HPDE6-E6E7 (cell line): ENCODE results near the gene CPT1B.

Source experiments
- DNase-seq: peaks from one replicate; pipeline ENCODE4 v3.0.0; 2011; ENCODE audit warnings: missing footprints; ENCODE audit errors: extremely low spot score

CPT1B gene

GRCh38 chr22:50570861-50571260, 7.4 kb downstream of the CPT1B start:
- no peak for DNase-seq

DNA sequence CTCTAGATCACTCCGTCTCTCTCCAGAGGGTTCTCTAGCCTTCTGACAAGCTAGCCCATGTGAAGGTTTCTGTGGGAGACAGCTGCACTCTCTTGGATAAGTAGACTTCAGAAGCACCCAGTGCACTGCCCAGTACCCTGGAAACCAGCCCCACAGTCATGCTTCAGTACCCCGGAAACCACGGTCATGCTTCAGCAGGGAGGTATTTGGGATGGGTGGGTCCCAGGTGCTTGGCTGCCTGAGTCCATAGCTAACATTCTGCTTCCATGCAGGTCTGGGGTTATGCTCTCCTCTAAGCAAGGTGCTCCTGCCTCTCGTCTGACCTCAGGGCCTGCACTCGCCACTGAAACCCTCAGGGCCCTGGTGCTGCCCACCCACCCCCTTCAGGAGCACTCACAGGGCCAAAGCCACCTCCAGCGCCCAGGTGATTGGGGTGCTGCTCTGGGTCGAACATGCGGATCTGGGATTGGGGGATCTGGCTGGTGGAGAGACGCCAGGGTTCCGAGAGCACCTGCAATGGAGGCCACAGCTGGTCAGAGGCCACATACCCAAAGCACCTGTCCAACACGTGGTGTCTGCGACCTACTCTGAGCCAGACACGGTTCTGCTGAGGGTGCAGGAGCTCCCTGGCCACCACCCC, 8.2 kb downstream of the CPT1B start:
- no peak for DNase-seq

DNA sequence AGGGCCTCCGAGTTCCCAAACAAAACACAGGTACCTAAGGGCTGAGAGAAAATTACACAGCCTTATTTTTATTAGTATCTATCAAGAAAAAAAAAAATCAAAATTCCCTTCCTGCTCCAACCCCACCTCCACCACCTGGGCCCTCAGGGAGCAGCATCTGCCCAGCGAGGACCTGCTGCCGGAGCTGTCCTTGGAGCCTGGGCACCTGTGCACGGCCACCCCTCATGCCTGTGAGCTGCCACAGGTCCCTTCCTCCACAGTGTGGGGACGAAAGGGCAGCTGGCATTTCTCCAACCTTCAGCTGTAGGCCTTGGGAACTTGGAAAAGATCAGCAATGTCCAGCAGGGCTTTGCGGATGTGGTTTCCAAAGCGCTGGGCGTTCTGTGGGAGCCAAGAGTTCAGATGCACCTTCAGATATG, 9.2 kb downstream of the CPT1B start:
- no peak for DNase-seq

DNA sequence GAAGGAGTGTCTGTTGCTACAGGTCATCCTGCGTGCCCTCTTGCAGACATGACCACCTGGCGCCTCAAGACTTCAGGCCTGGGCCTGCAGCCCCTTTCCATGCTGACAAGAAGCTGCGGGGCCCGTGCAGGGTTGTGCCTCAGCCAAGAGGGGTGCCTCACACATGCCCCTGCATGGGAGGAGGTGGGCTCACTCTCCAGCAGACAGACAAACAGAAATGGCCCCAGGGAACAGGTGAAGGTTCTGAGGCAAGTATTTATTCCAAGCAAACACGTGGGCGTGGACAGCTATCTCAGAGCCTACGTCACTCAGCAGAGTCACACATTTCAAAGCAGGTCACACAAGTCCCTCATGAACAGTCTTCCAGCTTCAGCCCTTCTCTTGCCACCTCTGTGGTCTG, 9.6 kb downstream of the CPT1B start:
- no peak for DNase-seq

- no peak for DNase-seq
Observed at GRCh38 chr22:50567721-50568252, 10.4 kb downstream of the CPT1B start.

GRCh38 chr22:50564289-50564688, 13.9 kb downstream of the CPT1B start:
- no peak for DNase-seq

DNA sequence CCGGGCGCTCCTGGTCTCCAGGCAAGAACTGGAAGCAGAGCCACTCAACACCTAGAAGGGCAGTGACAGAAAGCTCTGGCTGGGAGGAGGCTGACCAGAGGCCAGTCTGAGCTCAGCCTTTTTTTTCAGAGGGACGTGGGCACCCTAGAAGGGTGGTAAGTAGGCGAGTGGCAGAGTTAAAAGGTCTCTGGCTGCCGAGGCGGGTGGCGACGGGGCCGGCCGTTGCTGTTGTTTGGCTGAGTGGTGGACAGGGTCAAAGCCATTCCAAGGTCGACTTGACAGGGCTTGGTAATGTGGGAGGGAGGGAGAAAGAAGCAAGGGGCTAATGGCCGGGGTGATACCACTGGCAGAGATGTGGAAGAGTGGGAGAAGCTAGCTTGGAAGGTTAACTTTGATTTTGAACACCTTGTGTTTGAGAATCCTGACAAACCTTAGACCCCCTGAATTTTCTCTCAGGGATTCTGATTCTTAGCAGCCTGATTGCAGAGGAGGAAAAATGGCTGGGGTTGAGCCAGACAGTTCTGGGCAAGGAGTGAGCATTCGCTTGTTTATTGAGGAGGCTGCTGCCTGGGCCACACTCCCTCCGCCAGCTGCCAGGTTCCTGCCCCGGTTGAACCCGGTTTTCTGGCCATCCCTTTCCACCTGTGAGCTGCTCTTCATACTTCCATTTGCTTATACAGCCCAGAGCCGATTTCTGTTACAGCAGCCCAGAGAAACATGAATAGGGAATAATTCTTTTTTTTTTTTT, 14.6 kb downstream of the CPT1B start:
- DNase-seq, result no peak

DNA sequence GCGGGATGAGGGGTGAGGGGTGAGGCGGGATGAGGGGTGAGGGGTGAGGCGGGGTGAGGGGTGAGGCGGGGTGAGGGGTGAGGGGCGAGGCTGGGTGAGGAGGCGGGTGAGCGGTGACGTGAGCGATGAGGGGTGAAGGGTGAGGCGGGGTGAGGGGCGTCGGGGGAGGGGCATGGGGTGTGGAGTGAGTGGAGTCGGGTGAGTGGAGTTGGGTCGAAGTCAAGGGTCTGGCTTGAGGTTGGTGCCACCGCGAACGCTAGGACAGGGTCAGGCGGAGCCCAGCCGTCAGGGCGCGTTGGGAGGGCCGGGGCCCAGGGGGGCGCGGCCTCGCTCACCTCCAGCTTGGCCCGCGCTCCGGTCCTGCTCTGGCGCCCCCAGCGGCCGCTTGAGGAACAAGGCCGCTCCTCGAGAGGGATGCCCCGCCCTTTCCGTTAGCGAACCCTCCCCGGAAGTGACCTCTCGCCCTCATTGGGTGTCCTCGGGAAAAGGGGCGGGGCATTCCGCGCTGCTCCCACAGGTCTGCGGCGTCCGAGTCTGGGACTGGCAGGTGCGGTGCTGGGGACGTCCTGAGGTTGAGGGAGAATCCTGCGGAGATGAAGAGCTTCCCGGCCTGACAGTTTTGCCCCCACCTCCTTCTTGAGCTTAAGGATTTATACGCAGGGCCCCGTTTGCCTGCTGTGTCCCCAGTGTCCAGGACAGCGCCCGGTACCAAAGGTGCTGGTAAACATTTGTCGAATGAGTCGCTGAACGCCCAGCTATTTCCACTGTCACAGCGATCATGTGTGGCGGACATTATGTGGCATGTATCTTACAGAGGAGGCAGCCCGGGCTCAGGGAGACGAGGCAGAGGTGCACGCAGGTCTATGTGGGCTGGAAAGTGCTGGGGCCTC, 15.5 kb downstream of the CPT1B start, which contains the start of gene SYCE3:
TSS of gene SYCE3 (minus strand) at position 397 of the 890 bp plus-strand sequence. CDS start 6,514 bp downstream, outside the sequence.
- peak; percentile 88 for DNase-seq

- no peak for DNase-seq
Observed at GRCh38 chr22:50561401-50562358, 16.5 kb downstream of the CPT1B start.

GRCh38 chr22:50560034-50560433, 18.2 kb downstream of the CPT1B start:
- no peak for DNase-seq

GRCh38 chr22:50556703-50557102, 21.5 kb downstream of the CPT1B start:
- no peak for DNase-seq

DNA sequence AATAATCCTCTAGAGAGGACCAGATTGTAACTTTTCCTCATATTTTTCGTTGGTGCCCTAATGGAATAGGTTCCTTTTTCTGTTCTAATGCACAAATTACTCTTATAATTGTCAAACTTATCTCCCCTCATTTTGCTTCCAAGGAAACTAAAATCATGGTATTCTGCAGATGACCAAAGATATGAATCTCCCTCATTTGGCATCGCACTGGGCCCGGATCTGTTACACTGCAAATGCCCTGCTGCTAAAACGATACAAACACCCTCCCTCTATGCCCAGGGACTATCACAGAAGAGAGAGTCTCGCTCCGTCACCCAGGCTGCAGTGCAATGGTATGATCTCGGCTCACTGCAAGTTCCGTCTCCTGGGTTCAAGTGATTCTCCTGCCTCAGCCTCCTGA, 24.9 kb downstream of the CPT1B start:
- DNase-seq, result no peak

GRCh38 chr22:50551160-50551752, 27.0 kb downstream of the CPT1B start:
- no peak for DNase-seq

DNA sequence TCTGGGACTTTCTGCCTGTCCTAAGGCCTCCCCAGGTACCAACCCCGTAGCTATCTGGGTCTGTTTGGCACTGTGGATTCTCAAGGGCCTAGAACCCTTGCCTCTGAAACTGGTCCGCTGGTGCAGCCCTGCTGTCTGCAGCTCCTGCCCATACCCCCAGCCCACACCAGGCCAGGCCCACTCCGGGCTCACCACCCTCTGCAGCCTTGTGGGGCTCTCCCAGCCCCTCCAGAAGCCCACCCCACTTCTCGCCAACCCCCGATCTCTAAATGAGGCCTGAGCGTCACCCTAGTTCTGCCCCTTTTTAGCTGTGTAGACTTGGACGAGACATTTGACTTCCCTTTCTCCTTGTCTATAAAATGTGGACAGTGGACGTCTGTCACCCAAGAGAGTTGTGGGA, 27.8 kb downstream of the CPT1B start:
- DNase-seq, result no peak

DNA sequence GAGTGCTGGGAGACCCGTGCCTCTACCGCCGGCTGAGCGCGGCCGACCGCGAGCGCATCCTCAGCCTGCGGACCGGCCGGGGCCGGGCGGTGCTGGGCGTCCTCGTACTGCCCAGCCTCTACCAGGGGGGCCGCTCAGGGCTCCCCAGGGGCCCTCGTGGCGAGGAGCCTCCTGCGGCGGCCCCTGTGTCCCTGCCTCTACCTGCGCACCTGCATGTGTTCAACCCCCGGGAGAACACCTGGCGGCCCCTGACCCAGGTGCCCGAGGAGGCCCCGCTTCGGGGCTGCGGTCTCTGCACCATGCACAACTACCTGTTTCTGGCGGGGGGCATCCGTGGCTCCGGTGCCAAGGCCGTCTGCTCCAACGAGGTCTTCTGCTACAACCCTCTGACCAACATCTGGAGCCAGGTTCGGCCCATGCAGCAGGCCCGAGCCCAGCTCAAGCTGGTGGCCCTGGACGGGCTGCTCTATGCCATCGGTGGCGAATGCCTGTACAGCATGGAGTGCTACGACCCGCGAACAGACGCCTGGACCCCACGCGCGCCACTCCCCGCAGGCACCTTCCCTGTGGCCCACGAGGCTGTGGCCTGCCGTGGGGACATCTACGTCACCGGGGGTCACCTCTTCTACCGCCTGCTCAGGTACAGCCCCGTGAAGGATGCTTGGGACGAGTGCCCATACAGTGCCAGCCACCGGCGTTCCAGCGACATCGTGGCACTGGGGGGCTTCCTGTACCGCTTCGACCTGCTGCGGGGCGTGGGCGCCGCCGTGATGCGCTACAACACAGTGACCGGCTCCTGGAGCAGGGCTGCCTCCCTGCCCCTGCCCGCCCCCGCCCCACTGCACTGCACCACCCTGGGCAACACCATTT, 29.1 kb downstream of the CPT1B start:
- DNase-seq, result no peak

DNA sequence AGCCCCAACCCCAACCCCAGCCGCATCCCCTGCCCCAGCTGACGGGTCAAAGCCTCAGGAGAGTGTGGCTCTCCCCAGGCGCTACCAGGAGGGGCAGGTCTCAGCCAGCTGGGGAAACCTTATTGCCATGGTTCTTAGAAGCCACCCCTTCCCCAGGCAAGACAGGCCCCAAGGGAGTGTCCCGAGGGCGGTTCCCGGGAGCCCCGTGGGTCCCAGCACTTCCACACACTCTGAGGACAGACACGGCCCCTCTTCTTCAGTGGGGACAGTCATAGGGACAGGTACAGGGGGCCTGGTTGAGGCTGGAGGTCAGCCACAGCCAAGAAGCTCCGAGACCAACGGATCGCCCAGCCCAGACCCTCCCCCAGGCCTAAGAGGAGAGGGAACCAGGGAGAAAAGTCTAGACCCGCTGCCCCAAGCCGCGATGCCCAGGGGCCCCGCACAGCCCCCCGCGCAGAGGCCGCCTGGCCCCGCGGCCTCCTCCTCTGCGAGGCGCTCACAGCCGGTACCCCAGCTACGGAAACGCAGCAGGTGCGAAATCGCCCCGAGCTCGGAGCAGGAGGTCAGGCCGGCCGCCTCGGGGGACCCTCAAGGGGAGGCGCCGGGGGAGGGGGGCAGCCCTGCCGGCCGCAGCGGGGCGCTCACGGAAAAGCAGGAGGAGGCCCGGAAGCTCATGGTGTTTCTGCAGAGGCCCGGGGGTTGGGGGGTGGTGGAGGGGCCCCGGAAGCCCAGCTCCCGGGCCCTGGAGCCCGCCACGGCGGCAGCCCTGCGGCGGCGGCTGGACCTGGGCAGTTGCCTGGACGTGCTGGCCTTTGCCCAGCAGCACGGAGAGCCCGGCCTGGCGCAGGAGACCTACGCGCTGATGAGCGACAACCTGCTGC, 29.9 kb downstream of the CPT1B start:
- DNase-seq, result no peak

GRCh38 chr22:50547263-50547985, 30.8 kb downstream of the CPT1B start:
- no peak for DNase-seq
